Hypothalamus (tissue), 51 donors: ENCODE data around the gene BIK.
"Not testable (repeated sequence)": the region's sequence is repeated elsewhere in the genome, so short reads cannot be mapped to it uniquely, and the experiment has no call there.

Source experiments
- DNase-seq, 51 donors: peaks; one replicate each; lab custom pipeline; 2025; lab: John Stamatoyannopoulos, UW

The BIK gene

GRCh38 chr22:43133401-43133800 is 22.9 kb downstream of the BIK start:
- no peak for DNase-seq

- no peak for DNase-seq
Observed at GRCh38 chr22:43134553-43134952, 24.0 kb downstream of the BIK start.

GRCh38 chr22:43135565-43135964 is 25.0 kb downstream of the BIK start:
- DNase-seq: no peak

- peak in 5 of 51 donors; percentile 8 to 28 (median 12) for DNase-seq
Observed at GRCh38 chr22:43136255-43136654, 25.7 kb downstream of the BIK start.

- no peak for DNase-seq
Observed at GRCh38 chr22:43136801-43137200, 26.3 kb downstream of the BIK start.

- peak; percentile 21 to 92 (median 78) for DNase-seq
Observed at GRCh38 chr22:43142880-43143562, 32.5 kb downstream of the BIK start, which contains the start of gene MCAT. Gene MCAT, minus strand, starts transcription at chr22:43143398. Its CDS starts 50 bp downstream, at chr22:43143348.

GRCh38 chr22:43144949-43145348 is 34.4 kb downstream of the BIK start:
- no peak for DNase-seq

- not testable (repeated sequence) for DNase-seq
Observed at GRCh38 chr22:43145371-43145770, 34.8 kb downstream of the BIK start.

- DNase-seq: not testable (repeated sequence)
Observed at GRCh38 chr22:43146332-43146731, 35.8 kb downstream of the BIK start.

GRCh38 chr22:43147821-43148220 is 37.3 kb downstream of the BIK start:
- DNase-seq: peak in 2 of 51 donors; percentile 7 to 8

GRCh38 chr22:43148581-43148980 is 38.0 kb downstream of the BIK start:
- DNase-seq: no peak

GRCh38 chr22:43150731-43151206 is 40.2 kb downstream of the BIK start:
- DNase-seq: no peak

GRCh38 chr22:43151251-43152002 is 40.9 kb downstream of the BIK start, which contains the start of gene TSPO:
Gene TSPO, plus strand, starts transcription at chr22:43151559. Its CDS starts 7,680 bp downstream, at chr22:43159239.
- DNase-seq: peak in 50 of 51 donors; percentile 26 to 90 (median 74)

GRCh38 chr22:43152003-43152356 is 41.4 kb downstream of the BIK start:
- no peak for DNase-seq

GRCh38 chr22:43152357-43153071 is 42.0 kb downstream of the BIK start:
- DNase-seq: peak in 38 of 51 donors; percentile 17 to 73 (median 38)

- no peak for DNase-seq
Observed at GRCh38 chr22:43153899-43154298, 43.3 kb downstream of the BIK start.

GRCh38 chr22:43154887-43155536 is 44.5 kb downstream of the BIK start:
- DNase-seq: peak in 7 of 51 donors; percentile 17 to 39 (median 25)

GRCh38 chr22:43155789-43156188 is 45.2 kb downstream of the BIK start:
- DNase-seq: no peak

- DNase-seq: no peak
Observed at GRCh38 chr22:43156413-43156812, 45.9 kb downstream of the BIK start.

- no peak for DNase-seq
Observed at GRCh38 chr22:43157874-43158546, 47.5 kb downstream of the BIK start.
